HG03066 (cell line): ENCODE results near the gene IFNL2.

Experiments
- ATAC-seq: cut with Tn5 transposase; IDR thresholded peaks from one replicate; pipeline ENCODE4 v1.9.1; 2021; ENCODE audit warnings: low read depth; ENCODE audit not compliant: unreplicated experiment

Gene IFNL2

DNA sequence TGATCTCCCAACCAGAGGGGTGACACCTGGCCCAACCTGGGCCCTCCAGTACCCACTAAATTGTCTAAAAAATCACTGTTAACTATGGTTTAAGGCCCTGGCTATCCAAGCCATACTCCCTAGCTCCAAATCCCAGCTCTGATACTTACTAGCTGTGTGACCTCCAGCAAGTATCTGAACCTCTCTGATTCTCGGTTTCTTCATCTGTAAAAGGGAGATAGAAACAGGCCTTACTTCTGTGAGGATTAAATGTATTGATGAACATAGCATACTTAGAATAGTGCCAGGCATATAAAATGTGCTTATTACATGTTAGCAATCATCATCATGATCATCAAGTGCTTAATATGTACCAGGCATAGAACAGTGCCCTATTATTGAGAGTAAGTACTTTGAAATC is 47.7 kb downstream of the IFNL2 start:
- ATAC-seq: no peak

GRCh38 chr19:39316627-39317321 is 48.6 kb downstream of the IFNL2 start:
- ATAC-seq: no peak

DNA sequence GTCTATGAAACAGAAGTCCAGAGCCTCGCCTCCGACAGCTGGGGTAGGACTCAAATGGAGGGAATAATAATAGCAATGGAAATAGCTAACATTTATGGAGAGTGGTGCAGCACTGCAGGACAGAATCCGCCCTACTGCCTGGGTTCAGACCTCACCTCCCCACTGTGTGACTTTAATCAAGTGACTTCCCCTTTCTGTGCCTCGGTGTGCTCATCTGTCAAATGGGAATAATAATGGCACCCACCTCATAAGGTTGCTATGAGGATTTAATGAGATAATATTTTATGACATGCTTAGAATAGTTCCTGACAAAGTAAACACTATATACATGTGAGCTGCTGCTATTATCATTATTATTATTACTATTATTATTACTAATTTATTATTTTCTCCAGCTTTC is 49.3 kb downstream of the IFNL2 start:
- ATAC-seq: no peak

DNA sequence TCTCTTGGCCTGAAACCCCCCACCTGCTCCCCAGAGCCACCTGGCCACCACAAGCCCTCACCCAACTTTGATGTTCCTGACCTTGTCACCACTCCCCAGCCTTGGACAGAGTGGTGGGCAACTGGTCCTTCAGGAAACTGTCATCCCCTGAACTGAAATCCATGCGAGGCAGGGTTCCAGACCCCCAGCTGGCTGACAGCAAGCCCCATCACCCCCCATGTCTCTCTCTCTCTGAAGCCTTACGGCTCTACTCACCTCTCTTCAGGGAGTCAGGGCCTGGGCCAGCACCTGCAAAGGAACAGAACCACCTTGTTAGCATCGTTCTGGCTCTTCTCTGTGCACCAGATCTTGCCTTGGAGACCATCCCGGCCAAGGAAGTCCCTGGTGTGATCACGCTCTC is 49.9 kb downstream of the IFNL2 start:
- no peak for ATAC-seq

- ATAC-seq: no peak
Measured at GRCh38 chr19:39318690-39319089, 50.5 kb downstream of the IFNL2 start.

GRCh38 chr19:39319098-39319891 is 51.1 kb downstream of the IFNL2 start:
- no peak for ATAC-seq
